ENCODE results near the gene ACSS1.

The ACSS1 gene

GRCh38 chr20:25059866-25060465 lies 2.0 kb upstream of the ACSS1 start:
- no peak overlapping the region for H3K27ac ChIP-seq
- H3K4me3 ChIP-seq: no peak overlapping the region
- peak; percentile 49 for DNase-seq (ENCODE audit: low spot score)
- no peak for TF ChIP-seq CTCF (IDR thresholded peaks at IDR 0.05)

GRCh38 chr20:25058847-25059810 lies 1.2 kb upstream of the ACSS1 start:
- H3K27ac ChIP-seq: peak overlapping the region; percentile 93 to 96
- peak; percentile 74 for DNase-seq (ENCODE audit: low spot score)
- H3K4me3 ChIP-seq: peak overlapping the region; percentile 87
- no peak for TF ChIP-seq CTCF (IDR thresholded peaks at IDR 0.05)

GRCh38 chr20:25057234-25058050 lies 497 bp downstream of the ACSS1 start:
- peak; percentile 90 for DNase-seq (ENCODE audit: low spot score)
- peak overlapping the region; percentile 93 to 96 for H3K27ac ChIP-seq
- no peak for TF ChIP-seq CTCF (IDR thresholded peaks at IDR 0.05)
- H3K4me3 ChIP-seq: peak overlapping the region; percentile 87

GRCh38 chr20:25056690-25057233 lies 1.2 kb downstream of the ACSS1 start:
- H3K4me3 ChIP-seq: peak overlapping the region; percentile 87
- peak overlapping the region; percentile 93 to 96 for H3K27ac ChIP-seq
- peak; percentile 78 for DNase-seq (ENCODE audit: low spot score)
- TF ChIP-seq CTCF (IDR thresholded peaks at IDR 0.05): no peak

GRCh38 chr20:25055711-25056495 lies 2.0 kb downstream of the ACSS1 start:
- TF ChIP-seq CTCF (IDR thresholded peaks at IDR 0.05): no peak
- peak; percentile 65 for DNase-seq (ENCODE audit: low spot score)
- Histone ChIP-seq H3K4me3 (peak overlapping the region; percentile 87), H3K27ac (peak overlapping the region; percentile 93 to 96)
